ENCODE results near the gene GRID1. TPM values are rescaled to one million over a fixed set of nuclear protein-coding genes. Genes with fewer than 3 reads are reported as not detected.
A peak's percentile ranks its signal among the peaks of the same experiment; 100 is the strongest.

GRID1 gene
- total RNA-seq, 1 donor from 2014 or later, result 3.0 TPM

GRCh38 chr10:86345859-86346798 lies 20.5 kb downstream of the GRID1 start:
- DNase-seq (ENCODE audit: low spot score), result peak; percentile 74
- intact Hi-C loops (cut with DNase I), result no loop called here

DNA sequence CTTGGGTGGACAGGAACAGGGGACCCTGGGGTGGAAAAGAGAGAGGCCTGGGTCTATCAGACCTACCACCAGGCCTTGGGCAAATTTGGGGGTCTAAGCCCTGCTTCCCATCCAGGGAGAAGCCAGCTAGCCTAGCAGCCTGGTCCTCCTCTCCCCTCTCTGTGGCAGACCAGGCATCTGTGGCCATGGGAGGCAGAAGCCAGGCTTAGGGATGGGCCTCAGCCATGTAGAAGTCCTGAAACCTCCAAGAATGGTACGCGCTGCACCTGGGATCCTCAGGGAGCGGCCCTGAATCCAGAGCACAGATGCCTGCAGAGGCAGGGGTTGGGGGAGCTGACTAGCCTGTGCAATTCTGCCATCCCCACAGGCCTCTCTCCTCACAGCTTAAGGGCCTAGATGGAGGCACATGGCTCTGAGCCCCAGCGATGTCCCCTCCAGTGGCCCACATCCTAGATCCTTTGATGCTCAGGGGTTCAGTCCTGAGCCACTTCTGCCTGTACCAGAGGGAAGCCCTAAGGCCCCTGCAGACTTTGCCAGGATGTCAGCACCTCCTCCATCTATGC lies 21.2 kb downstream of the GRID1 start:
- peak; percentile 65 for DNase-seq (ENCODE audit: low spot score)
- intact Hi-C loops (cut with DNase I), result no loop called here

DNA sequence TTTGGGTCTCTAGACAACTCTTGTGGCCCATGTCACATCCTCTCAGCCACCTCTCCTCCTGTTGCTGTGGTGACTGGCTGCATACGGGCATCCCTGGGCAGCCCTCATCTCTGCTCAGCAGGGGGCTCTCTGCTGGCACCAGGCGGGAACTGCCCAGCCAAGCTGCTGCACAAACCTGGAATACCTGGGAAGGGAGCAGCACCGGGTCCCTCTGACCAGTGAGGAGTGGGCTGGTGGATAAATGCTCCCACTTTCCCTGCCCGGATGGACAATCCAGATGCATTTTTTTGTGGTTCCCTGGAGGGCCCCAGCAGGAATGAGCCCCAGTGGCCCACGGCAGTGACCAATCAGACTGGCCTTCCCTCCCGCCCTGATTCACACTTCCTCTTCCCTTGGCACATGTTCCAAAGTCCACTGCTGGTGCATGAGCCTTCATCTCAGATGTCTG lies 21.9 kb downstream of the GRID1 start:
- intact Hi-C loops (cut with DNase I), result no loop called here
- DNase-seq (ENCODE audit: low spot score), result peak; percentile 53

GRCh38 chr10:86344281-86344680 lies 22.3 kb downstream of the GRID1 start:
- intact Hi-C loops (cut with DNase I), result no loop called here
- peak; percentile 69 for DNase-seq (ENCODE audit: low spot score)

DNA sequence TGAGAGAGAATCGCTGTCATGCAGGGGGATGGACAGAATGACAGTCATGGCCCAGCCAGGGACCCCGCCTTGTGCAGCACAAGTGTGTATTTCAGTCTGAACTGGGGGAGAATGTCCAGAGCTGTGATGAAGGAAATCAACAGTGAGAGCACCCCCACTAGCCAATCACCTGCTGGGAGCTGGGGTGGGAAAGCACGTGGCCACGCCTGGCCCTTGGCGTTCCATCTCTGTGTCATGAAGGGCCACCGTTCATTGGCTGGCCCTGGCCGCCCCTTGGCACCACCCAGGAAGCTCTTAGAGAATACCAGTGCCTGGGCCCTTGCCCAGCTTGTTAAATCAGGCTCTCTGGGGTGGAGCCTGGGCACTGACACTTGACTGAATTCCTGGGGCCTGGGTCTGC lies 22.8 kb downstream of the GRID1 start:
- peak; percentile 54 for DNase-seq (ENCODE audit: low spot score)
- intact Hi-C loops (cut with DNase I), result no loop called here

GRCh38 chr10:86342111-86342863 lies 24.3 kb downstream of the GRID1 start:
- peak; percentile 63 for DNase-seq (ENCODE audit: low spot score)
- intact Hi-C loops (cut with DNase I), result no loop called here

GRCh38 chr10:86341361-86341811 lies 25.2 kb downstream of the GRID1 start:
- intact Hi-C loops (cut with DNase I), result no loop called here
- peak; percentile 46 for DNase-seq (ENCODE audit: low spot score)

- DNase-seq (ENCODE audit: low spot score), result peak; percentile 31
These were observed 25.7 kb downstream of the GRID1 start for GRCh38 chr10:86340991-86341260.

DNA sequence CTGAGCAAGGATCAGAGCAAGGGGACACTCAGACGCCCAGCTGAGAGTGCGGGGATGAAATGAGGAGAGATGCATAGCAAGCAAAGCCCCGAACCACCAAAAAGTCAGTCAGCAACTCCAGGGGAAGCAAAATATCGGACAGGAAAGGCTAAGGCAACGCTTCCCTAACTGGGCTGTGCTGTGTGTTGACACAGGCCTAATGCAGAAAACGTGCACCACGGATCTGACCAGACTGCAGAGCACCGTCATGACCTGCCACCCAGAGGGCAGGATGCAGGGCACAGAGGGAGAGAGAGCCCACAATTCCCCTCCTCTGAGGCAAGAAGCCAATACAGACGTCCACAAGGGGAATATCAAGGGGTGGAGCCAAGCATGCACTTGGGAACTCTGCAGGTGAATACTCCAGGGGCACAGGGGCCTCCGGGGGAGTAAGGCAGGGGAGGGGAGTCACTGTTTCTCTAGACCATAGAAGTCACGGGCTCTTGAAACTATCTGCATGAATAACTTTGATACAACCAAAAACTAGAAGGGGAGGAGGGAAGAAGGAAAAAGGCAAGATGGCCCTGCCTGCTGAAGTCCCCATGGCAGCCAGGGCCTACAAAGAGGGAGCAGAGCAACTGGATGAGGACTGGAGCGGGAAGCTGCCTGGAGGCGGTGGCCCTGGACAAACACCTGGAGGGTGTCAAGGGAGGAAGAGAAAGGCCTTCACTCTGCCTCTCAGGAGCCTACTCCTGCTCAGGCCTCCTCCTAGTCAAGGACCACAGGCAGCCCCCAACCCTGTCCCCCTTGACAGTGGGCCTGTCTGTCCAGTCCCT lies 26.2 kb downstream of the GRID1 start:
- intact Hi-C loops (cut with DNase I), result no loop called here
- peak; percentile 53 for DNase-seq (ENCODE audit: low spot score)

More at GRCh38 chr10:86340991-86341260, 25.7 kb downstream of the GRID1 start:
- intact Hi-C loops (cut with DNase I), result no loop called here

GRCh38 chr10:86339226-86339865 lies 27.2 kb downstream of the GRID1 start:
- peak; percentile 7 for DNase-seq (ENCODE audit: low spot score)

DNA sequence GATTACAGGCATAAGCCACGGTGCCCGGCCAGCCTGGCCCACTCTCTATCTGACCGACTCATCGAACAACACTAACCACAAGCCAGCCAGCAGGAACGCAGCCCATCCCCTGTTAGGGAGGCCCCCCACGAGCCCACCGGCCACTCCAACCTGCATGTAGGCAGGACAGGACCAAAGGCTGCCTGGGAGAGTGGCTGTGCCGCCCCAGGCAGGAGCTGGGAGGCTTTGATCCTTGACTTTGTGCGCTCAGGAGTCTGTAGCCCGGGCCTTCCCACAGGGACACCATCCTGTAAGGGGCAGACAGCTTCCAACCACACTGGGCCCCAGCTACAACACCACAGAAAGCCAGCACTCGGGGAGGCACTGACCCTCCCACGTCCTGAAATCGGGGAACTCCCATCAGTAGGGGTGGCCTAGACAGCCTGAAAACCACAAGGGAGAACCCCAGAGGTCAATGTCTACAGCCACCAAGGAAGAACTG lies 29.4 kb downstream of the GRID1 start:
- intact Hi-C loops (cut with DNase I), result no loop called here
- DNase-seq (ENCODE audit: low spot score), result peak; percentile 43

More at GRCh38 chr10:86339226-86339865, 27.2 kb downstream of the GRID1 start:
- intact Hi-C loops (cut with DNase I), result no loop called here

GRCh38 chr10:86336341-86336740 lies 30.3 kb downstream of the GRID1 start:
- DNase-seq (ENCODE audit: low spot score), result no peak
- intact Hi-C loops (cut with DNase I), result no loop called here

DNA sequence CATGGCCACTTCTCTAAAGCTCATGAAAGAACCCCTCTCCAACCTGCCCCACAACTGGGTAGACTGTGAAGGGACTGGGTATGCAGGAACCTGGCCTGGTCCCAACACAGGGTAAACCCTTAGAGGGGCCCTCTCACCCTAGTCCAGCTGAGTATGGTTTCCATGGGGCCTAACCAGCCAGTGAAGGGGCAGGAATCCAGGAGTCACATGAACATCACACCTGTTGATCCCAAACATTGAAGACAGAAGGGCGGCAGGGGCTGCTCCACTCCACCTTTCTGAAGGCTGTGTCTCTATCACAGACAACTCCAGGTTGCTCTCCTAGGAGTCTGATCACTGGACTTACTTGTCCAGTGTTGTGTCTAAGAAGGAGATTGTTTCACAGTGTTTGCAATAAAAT lies 30.8 kb downstream of the GRID1 start:
- intact Hi-C loops (cut with DNase I), result no loop called here
- peak; percentile 44 for DNase-seq (ENCODE audit: low spot score)

- no peak for DNase-seq (ENCODE audit: low spot score)
- intact Hi-C loops (cut with DNase I), result no loop called here
These were observed 31.3 kb downstream of the GRID1 start for GRCh38 chr10:86335257-86335656.

DNA sequence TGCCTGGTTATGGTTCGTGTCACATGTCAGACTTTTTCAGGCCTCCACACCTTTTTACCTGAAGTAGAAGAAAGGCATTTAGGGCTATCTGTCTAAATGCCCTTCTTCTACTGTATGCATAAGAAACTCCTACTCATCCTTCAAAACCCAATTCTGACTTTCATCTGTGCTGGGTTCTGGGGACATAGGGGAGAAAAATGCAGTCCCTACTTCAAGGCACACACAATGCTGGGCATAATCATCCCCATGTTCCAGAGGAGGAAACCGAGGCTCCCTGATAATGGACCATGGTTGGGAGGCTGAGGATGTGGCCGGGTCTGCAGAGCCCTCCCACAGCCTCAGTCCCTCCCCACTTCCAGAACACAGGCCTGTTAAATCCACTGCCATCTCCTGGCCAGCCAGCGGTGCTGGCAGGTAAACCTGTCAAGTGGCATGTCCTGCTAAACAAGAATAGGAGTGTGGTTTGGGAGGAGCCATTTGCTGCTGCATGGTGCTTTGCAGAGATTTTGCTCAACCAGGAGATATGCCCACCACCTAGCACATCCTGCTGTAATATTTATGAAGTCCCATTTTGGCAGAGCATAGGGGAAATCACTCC lies 32.0 kb downstream of the GRID1 start:
- no peak for DNase-seq (ENCODE audit: low spot score)
- intact Hi-C loops (cut with DNase I), result no loop called here

DNA sequence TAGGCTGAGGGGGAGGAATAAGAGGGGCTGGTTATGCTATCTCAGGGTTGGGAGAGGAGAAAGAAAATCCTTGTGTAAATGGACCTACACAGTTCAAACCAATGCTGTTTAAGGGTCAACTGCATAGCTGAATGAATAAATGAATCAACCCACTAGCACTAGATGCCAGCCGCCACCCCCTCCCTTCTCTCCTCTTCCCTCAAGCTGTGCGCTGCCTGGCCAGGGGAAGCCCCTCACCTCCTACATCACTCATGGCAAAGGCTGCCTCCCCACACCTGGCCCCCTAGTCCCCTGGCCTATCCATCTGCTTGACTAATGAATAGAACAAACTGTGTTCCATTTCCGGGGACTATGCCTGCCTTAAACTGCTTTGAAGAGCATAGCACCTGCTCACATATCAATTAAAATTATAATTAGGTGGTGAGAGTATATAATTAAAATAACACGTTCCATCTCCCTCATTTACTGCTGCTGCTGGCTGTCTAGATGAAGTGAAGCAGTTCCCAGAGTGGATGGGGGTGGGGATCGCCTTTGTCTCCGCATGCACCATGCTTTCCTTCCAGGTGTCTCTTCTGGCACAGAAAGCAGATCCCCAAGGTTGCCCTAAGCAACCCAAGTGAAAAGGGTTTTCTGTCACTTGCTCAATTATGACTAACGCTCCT lies 32.6 kb downstream of the GRID1 start:
- intact Hi-C loops (cut with DNase I), result no loop called here
- DNase-seq (ENCODE audit: low spot score), result no peak

DNA sequence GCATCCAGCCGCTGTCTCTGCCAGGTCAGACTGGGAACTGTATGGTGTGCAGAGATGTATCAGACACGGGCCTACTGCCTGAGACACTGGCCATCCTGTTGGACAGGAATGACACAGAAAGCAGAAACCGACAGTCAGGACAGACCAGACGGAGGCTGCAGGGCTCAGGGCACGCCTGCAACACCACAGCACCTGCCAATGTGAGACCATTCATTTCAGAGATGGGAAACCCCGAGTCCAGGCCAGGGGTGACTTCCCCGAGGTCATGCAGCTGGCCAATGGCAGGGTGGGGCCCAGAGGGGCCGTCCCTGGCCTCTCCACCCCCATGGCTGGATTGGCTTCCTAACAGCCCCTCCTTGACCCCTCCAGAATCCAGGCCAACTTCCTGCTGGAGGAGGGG lies 34.7 kb downstream of the GRID1 start:
- intact Hi-C loops (cut with DNase I), result no loop called here
- no peak for DNase-seq (ENCODE audit: low spot score)
